ENCODE data around the gene NPTXR.

Gene NPTXR

DNA sequence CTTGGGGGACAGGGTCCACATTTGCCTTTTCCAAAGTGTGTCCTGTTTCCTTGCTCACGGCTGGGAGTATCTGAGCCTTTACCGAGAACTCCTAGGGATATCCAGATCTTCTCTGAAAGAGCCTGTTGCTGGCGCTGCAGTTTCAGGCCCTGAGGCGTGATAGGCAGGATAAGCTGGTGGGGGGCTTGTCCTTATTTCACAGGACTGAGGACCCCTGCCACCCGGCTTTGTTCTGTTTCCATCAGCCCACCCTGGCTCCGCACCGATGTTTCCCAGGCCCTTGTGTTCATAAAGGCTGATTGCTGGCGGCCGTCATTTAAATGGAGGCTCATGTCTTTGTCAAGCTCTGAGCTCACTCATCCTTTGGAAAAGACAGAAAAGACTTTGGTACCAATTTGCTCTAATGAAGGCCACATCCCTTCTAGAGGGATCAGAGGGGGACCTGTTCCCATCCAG lies 9.4 kb upstream of the NPTXR start:
- DNase-seq (ENCODE audit: low read depth, low spot score): no peak

GRCh38 chr22:38852522-38852921 lies 8.7 kb upstream of the NPTXR start:
- no peak for DNase-seq (ENCODE audit: low read depth, low spot score)

- DNase-seq (ENCODE audit: low read depth, low spot score): peak; percentile 54
These were observed 7.4 kb upstream of the NPTXR start for GRCh38 chr22:38850941-38851849.

DNA sequence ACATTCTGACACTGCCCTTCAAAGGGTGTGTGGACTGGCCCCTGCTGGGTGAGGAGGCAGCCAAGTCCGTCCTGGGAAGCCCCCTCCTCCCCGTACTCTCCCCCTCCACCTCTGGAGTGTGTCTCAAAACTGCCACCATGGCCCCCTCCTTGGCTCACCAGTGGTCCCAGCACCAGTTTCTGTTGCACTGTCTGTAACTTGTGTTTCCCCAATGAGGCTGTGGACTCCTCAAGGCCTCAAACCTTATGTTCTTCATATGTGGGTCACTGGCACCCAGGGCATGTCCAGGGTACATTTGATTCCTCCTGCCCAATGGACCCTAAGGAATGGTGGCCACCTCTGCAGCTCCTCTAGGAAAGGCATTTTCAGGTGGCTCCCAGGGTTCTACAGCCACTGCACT lies 6.6 kb upstream of the NPTXR start:
- DNase-seq (ENCODE audit: low read depth, low spot score): no peak

DNA sequence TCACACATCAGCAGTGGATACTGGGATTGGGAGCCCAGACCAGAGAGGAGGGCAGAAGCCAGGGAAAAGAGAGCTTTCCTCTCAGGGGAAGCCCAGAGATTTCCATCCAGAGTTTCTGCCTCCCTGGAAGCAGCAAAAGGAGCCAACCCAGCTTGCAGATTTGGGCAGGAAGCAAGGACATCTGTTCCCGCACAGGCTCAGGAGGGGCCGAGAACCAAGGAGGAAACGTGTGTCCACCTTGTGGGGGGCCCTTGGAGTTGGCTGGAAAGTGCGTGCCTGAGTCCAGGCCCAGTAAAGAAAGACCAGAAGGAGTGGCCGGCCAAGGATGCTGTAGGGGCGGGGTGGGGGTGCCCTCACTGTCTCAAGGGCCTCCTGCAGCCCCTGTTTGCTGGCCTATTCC lies 6.0 kb upstream of the NPTXR start:
- DNase-seq (ENCODE audit: low read depth, low spot score): no peak

DNA sequence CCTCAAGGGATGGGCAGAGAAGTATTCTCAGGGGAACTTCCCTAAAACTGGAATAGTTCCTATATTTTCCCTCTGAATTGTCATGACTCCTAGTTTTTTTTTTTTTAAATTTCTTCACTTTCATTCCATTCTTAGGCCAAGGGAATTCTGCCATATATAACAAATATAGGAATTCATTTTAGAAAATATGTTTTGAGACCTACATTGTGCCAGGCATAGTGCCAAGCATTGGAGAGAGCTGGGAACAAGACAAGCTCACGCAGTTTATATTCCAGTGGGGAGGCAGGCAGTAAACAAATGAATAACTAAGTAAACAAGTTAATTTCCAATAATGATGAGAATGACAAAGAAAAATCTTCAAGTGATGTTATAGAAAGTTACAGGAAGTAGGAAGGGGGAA lies 2.6 kb upstream of the NPTXR start:
- DNase-seq (ENCODE audit: low read depth, low spot score): no peak

GRCh38 chr22:38845004-38845740 lies 1.3 kb upstream of the NPTXR start:
- DNase-seq (ENCODE audit: low read depth, low spot score): peak; percentile 94

GRCh38 chr22:38844315-38845003 lies 631 bp upstream of the NPTXR start:
- DNase-seq (ENCODE audit: low read depth, low spot score): no peak

DNA sequence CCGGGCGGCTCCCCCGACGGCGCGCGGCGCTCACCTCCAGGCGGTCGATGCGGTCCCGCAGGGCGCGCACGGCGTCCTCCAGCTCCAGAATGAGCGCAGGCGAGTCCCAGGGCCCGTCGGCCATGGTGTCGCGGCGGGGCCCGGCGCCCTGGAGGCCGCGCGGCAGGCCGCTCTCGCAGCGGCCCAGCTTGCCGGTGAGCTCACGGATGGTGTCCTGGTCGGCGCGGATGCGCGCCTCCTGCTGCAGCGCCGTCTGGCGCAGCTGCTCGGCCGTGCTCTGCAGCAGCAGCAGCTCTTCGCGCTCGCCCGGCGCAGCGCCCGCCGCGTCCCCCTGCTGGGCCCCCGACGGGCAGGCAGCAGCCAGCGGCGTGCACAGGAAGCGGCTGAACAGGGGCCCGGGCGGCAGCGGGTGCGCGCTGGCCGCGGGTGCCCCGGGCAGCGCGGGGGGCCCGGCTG lies 599 bp downstream of the NPTXR start:
- DNase-seq (ENCODE audit: low read depth, low spot score): peak; percentile 91

GRCh38 chr22:38842512-38843200 lies 1.2 kb downstream of the NPTXR start:
- no peak for DNase-seq (ENCODE audit: low read depth, low spot score)

DNA sequence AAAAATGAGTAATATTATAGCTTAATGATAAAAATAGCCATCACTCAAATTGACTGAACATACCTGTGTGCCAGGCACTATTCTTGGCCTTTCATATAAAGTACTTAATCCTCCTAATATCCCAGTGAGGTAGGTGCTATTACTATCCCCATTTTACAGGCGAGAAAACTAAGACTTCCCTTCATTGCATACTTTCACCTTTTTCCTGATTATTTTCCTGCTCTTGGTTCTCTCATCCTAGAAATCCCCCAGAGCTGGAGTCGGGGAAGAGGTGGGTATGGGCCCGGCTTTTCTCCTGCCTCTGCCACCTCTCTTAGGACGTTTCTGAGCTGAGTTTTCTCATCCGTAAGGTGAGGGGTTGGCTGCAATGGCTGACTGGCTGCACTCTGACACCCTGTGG lies 2.2 kb downstream of the NPTXR start:
- DNase-seq (ENCODE audit: low read depth, low spot score): no peak

DNA sequence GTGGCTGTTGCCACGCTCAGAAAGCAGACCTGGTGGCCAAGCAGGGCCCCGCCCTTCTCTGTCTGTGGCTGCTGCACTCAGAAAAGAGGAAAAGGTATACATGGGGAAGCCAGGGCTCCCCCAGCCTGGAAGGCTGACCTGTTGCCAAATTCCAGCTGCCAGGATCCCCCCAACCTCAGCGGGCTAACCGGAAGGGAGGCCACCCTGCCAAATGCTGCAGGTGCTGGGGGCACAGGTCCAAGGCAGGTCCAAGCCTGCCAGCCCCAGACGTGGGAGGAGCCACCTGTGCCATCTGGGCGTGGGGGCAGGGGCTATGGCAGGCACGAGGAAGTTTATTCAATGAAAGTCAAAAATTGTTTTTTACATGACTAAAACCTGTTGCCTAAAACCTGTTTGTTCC lies 2.6 kb downstream of the NPTXR start:
- no peak for DNase-seq (ENCODE audit: low read depth, low spot score)

- no peak for DNase-seq (ENCODE audit: low read depth, low spot score)
These were observed 3.7 kb downstream of the NPTXR start for GRCh38 chr22:38840129-38840528.

DNA sequence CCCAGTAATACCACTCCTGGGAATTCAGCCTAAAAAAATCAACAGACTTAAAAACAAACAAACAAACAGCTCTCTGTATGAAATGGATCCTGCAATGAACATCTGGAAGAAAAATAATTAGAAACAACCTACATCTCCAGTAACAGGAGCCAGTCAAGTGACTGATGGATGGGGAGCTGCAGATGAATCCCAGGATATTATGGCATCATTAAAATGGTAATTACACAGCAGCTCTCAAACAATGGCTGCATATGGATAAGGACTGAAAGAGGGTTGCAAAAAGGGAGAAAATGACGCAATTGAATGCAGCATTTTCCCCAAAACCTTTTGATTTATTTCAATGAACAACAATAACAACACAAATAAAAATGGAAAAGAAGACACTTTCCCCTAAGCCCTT lies 4.1 kb downstream of the NPTXR start:
- DNase-seq (ENCODE audit: low read depth, low spot score): no peak

DNA sequence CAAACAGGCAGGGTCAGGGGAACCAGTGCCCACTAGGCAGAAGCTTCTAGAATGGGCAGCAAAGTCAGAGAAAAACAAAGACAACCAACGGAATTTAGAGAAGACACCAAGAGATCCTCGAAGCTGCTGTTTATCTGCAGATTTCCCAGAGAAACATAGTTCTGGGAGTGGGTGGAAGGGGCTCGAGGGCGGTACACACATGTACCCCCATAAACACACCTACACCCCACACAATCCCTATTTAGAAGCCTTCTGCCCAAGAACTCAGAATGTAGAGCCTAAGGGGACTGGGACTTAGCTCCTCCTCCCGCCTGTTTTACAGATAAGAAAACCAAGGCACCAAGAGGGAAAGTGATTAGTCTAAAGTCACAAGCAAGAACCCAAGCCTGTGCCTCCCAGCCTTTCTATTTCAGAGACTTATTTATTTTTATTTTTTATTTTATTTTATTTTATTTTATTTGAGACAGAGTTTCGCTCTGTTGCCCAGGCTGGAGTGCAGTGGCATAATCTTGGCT lies 6.4 kb downstream of the NPTXR start:
- DNase-seq (ENCODE audit: low read depth, low spot score): no peak

GRCh38 chr22:38835888-38836301 lies 7.9 kb downstream of the NPTXR start:
- DNase-seq (ENCODE audit: low read depth, low spot score): peak; percentile 85

- DNase-seq (ENCODE audit: low read depth, low spot score): no peak
These were observed 8.8 kb downstream of the NPTXR start for GRCh38 chr22:38834991-38835390.

GRCh38 chr22:38834215-38834953 lies 9.4 kb downstream of the NPTXR start:
- DNase-seq (ENCODE audit: low read depth, low spot score): no peak

DNA sequence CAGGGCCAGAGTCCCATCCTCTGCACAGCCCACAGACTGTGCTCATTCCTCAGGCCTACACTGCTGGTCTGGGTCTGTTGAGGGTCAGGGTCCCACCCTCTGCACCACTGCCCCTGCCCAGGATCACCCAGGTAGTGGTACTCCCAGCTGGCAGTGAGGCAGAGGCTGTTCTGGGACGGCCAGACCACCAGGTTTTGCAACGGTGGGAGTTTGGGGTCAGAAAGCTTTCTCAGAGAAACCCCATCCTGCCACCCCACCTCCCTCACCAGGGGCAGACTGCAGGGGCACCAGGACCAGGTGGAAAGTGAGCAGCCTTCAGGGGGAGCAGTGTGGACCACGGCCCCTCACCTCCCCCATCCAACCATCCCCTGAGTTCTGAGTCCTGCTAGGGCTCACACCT lies 10.8 kb downstream of the NPTXR start:
- no peak for DNase-seq (ENCODE audit: low read depth, low spot score)
